H9 (cell line): ENCODE measurements around the gene PXDC1. TPM values are rescaled to one million over a fixed set of nuclear protein-coding genes. Genes with fewer than 3 reads are reported as not detected.

Source experiments
- DNase-seq: peaks from one replicate; pipeline ENCODE4 v3.0.0-alpha.2; 2017
- H2AFZ ChIP-seq: one replicate; pipeline ENCODE4 v1.6.1; 2013; ENCODE audit warnings: mild to moderate bottlenecking, low read length, control low read depth, moderate library complexity
- H2AK5ac ChIP-seq: 2 replicates; pipeline ENCODE4 v1.6.1; 2013; ENCODE audit warnings: low read length, control low read depth, mixed read lengths; ENCODE audit not compliant: insufficient read length
- H2BK120ac ChIP-seq: one replicate; pipeline ENCODE4 v1.6.1; 2013; ENCODE audit warnings: low read depth, mild to moderate bottlenecking, low read length, control low read depth, inconsistent platforms; ENCODE audit not compliant: poor library complexity, severe bottlenecking
- H2BK12ac ChIP-seq: 2 replicates; pipeline ENCODE4 v1.6.1; 2013; ENCODE audit warnings: low read length, control low read depth, mixed read lengths, low read depth; ENCODE audit not compliant: insufficient read length
- H2BK15ac ChIP-seq: 2 replicates; pipeline ENCODE4 v1.6.1; 2013; ENCODE audit warnings: low read depth, low read length, control low read depth
- H2BK20ac ChIP-seq: one replicate; pipeline ENCODE4 v1.6.1; 2013; ENCODE audit warnings: low read depth, mild to moderate bottlenecking, low read length, control low read depth, inconsistent platforms; ENCODE audit not compliant: poor library complexity, severe bottlenecking
- H2BK5ac ChIP-seq: 2 replicates; pipeline ENCODE4 v1.6.1; 2013; ENCODE audit warnings: low read length, control low read depth, mixed read lengths; ENCODE audit not compliant: insufficient read length
- H3K14ac ChIP-seq: 2 replicates; pipeline ENCODE4 v1.6.1; 2013; ENCODE audit warnings: low read length, control low read depth; ENCODE audit not compliant: insufficient read depth
- H3K18ac ChIP-seq: 2 replicates; pipeline ENCODE4 v1.6.1; 2013; ENCODE audit warnings: low read depth, mild to moderate bottlenecking, mixed read lengths, low read length, control low read depth; ENCODE audit not compliant: insufficient read length
- H3K23ac ChIP-seq: 2 replicates; pipeline ENCODE4 v1.6.1; 2013; ENCODE audit warnings: low read length, control low read depth, mixed read lengths, low read depth; ENCODE audit not compliant: insufficient read length
- H3K23me2 ChIP-seq: 2 replicates; pipeline ENCODE4 v1.6.1; 2013; ENCODE audit warnings: low read depth, mild to moderate bottlenecking, mixed read lengths, low read length, control low read depth; ENCODE audit not compliant: insufficient read length, poor library complexity, severe bottlenecking
- H3K27ac ChIP-seq: 2 replicates; pipeline ENCODE4 v1.5.1; 2013; ENCODE audit warnings: low read length, control low read depth, mixed read lengths, low read depth; ENCODE audit not compliant: insufficient read length
- H3K27me3 ChIP-seq: 2 replicates; pipeline ENCODE4 v1.6.1; 2013; ENCODE audit warnings: low read length, control low read depth, inconsistent platforms; ENCODE audit not compliant: insufficient read depth
- H3K4ac ChIP-seq: 2 replicates; pipeline ENCODE4 v1.6.1; 2013; ENCODE audit warnings: low read depth, mild to moderate bottlenecking, control low read depth, inconsistent platforms, low read length, moderate library complexity
- H3K4me1 ChIP-seq: 2 replicates; pipeline ENCODE4 v1.6.1; 2013; ENCODE audit warnings: low read length, control low read depth, inconsistent platforms; ENCODE audit not compliant: insufficient read depth
- H3K4me2 ChIP-seq: 2 replicates; pipeline ENCODE4 v1.6.1; 2013; ENCODE audit warnings: low read length, control low read depth, mixed read lengths; ENCODE audit not compliant: insufficient read length, insufficient read depth
- H3K56ac ChIP-seq: 2 replicates; pipeline ENCODE4 v1.6.1; 2013; ENCODE audit warnings: low read depth, mild to moderate bottlenecking, mixed read lengths, low read length, control low read depth; ENCODE audit not compliant: insufficient read length
- H3K79me1 ChIP-seq: 2 replicates; pipeline ENCODE4 v1.6.1; 2013; ENCODE audit warnings: low read depth, mild to moderate bottlenecking, moderate library complexity, low read length, control low read depth, inconsistent platforms; ENCODE audit not compliant: insufficient read depth, poor library complexity, severe bottlenecking
- H3K79me2 ChIP-seq: 2 replicates; pipeline ENCODE4 v1.6.1; 2013; ENCODE audit warnings: low read length, control low read depth, inconsistent platforms; ENCODE audit not compliant: insufficient read depth
- H3K9ac ChIP-seq: 2 replicates; pipeline ENCODE4 v1.6.1; 2013; ENCODE audit warnings: low read length, control low read depth, mixed read lengths; ENCODE audit not compliant: insufficient read length; ENCODE audit errors: extremely low read depth
- H3K9me3 ChIP-seq: one replicate; pipeline ENCODE4 v1.6.1; 2013; ENCODE audit warnings: low read depth, low read length, inconsistent platforms; ENCODE audit not compliant: control insufficient read depth
- H3T11ph ChIP-seq: one replicate; pipeline ENCODE4 v1.6.1; 2013; ENCODE audit warnings: mild to moderate bottlenecking, low read length, control low read depth, inconsistent platforms
- H4K20me1 ChIP-seq: one replicate; pipeline ENCODE4 v1.6.1; 2013; ENCODE audit not compliant: control insufficient read depth, insufficient read length, insufficient read depth
- H4K5ac ChIP-seq: 2 replicates; pipeline ENCODE4 v1.6.1; 2013; ENCODE audit warnings: low read depth, mild to moderate bottlenecking, mixed read lengths, low read length, control low read depth; ENCODE audit not compliant: insufficient read length
- H4K8ac ChIP-seq: replicated peaks from 2 replicates; pipeline ENCODE4 v1.6.1; 2013; ENCODE audit warnings: low read length, control low read depth, mixed read lengths, low read depth; ENCODE audit not compliant: insufficient read length
- H4K91ac ChIP-seq: 2 replicates; pipeline ENCODE4 v1.6.1; 2013; ENCODE audit warnings: low read depth, mild to moderate bottlenecking, moderate library complexity, mixed read lengths, low read length, control low read depth; ENCODE audit not compliant: insufficient read length
- H3K27ac Mint-ChIP-seq, 3 experiments: 2 replicates in 2 of 3; 3 replicates in 1 of 3; pipeline ENCODE4 v1.8.0; 2020 to 2021; ENCODE audit warnings: mixed read lengths in 3 of 3, mild to moderate bottlenecking in 1 of 3, moderate library complexity in 1 of 3
- H3K27me3 Mint-ChIP-seq: 2 replicates; pipeline ENCODE4 v1.8.0; 2021; ENCODE audit warnings: low read depth, mild to moderate bottlenecking, moderate library complexity, mixed read lengths
- H3K36me3 Mint-ChIP-seq, 3 experiments: 2 replicates in 2 of 3; 3 replicates in 1 of 3; pipeline ENCODE4 v1.8.0; 2020 to 2021; ENCODE audit warnings: low read depth in 3 of 3, mixed read lengths in 3 of 3; ENCODE audit not compliant: insufficient read depth in 1 of 3
- H3K4me1 Mint-ChIP-seq, 2 experiments: 2 replicates each; pipeline ENCODE4 v1.8.0; 2020; ENCODE audit warnings: mixed read lengths in 2 of 2
- H3K4me3 Mint-ChIP-seq, 2 experiments: 2 replicates in 1 of 2; 3 replicates in 1 of 2; pipeline ENCODE4 v1.8.0; 2020 to 2021; ENCODE audit warnings: mild to moderate bottlenecking in 2 of 2, mixed read lengths in 2 of 2, moderate library complexity in 1 of 2
- H3K9me3 Mint-ChIP-seq, 2 experiments: 2 replicates in 1 of 2; 3 replicates in 1 of 2; pipeline ENCODE4 v1.8.0; 2020; ENCODE audit warnings: mild to moderate bottlenecking in 2 of 2, mixed read lengths in 2 of 2, moderate library complexity in 1 of 2
- CTCF ChIP-seq: fragments of 200-600 bp; sonication (generic); conservative IDR thresholded peaks from 3 replicates; pipeline ENCODE4 v1.8.0; 2021; ENCODE audit warnings: antibody characterized with exemption, mild to moderate bottlenecking
- WGBS: extraction: QIAGEN DNeasy Blood & Tissue Kit; methylation state at CpG from one replicate; pipeline ENCODE4 v1.1.7; 2013; ENCODE audit warnings: missing lambda C conversion rate, low lambda C conversion rate, mixed read lengths; ENCODE audit not compliant: insufficient read length; ENCODE audit errors: extremely low coverage; 5-methylcytosine and 5-hydroxymethylcytosine counted together
- total RNA-seq: library from RNA; stranded (reverse); gene quantifications from 2 replicates; pipeline ENCODE4 v1.2.1, GENCODE V29; 2021

PXDC1 gene
- total RNA-seq, 1 experiment from 2014 or later: 3.1 TPM

GRCh38 chr6:3719462-3720308 is 31.8 kb downstream of the PXDC1 start:
- H3K14ac ChIP-seq: no peak overlapping the region
- Mint-ChIP-seq H3K36me3 (peaks cover 0 to 3% (median 0%) of the 10 kb centered on the region in 3 experiments; a peak in 2 of 7 replicates), H3K27me3 (peaks cover 2% of the 10 kb centered on the region; the same call in 1 of the 2 replicates), H3K9me3 (peaks cover 3 to 4% of the 10 kb centered on the region in 2 experiments; a peak in 3 of 5 replicates), H3K27ac (peak overlapping the region in 1 of 3 experiments; percentile 75; a peak in 2 of 7 replicates), H3K4me1 (peaks cover 33% of the 10 kb centered on the region in 2 experiments), H3K4me3 (no peak overlapping the region)
- no CpG with 5 or more reads among the region's 22 CpGs for WGBS
- no peak overlapping the region for H2BK120ac ChIP-seq
- H3K79me2 ChIP-seq: no peaks in the 10 kb centered on the region
- no peak overlapping the region for H2AK5ac ChIP-seq
- H3K4me1 ChIP-seq: peaks cover 6% of the 10 kb centered on the region; the same call in 1 of the 2 replicates
- H4K91ac ChIP-seq: no peak overlapping the region
- no peak overlapping the region for H3K9ac ChIP-seq
- H3K27ac ChIP-seq: no peak overlapping the region
- H3K4me2 ChIP-seq: no peak overlapping the region
- no peak for TF ChIP-seq CTCF
- no peak for DNase-seq
- H3K18ac ChIP-seq: no peak overlapping the region
- H3K23me2 ChIP-seq: no peaks in the 10 kb centered on the region
- H2BK5ac ChIP-seq: no peak overlapping the region
- H3K23ac ChIP-seq: no peak overlapping the region
- no peak overlapping the region for H4K8ac ChIP-seq
- H4K20me1 ChIP-seq: no peaks in the 10 kb centered on the region
- no peak overlapping the region for H3T11ph ChIP-seq
- no peak overlapping the region for H2BK20ac ChIP-seq
- no peak overlapping the region for H4K5ac ChIP-seq
- no peak overlapping the region for H3K4ac ChIP-seq
- no peak overlapping the region for H2BK12ac ChIP-seq
- no peaks in the 10 kb centered on the region for H3K79me1 ChIP-seq
- peaks cover 1% of the 10 kb centered on the region for H3K9me3 ChIP-seq
- H3K56ac ChIP-seq: no peak overlapping the region
- H2AFZ ChIP-seq: no peak overlapping the region
- H2BK15ac ChIP-seq: no peak overlapping the region
- no peaks in the 10 kb centered on the region for H3K27me3 ChIP-seq
